K562 (cell line): ENCODE data around the gene TSPOAP1. TPM values are rescaled to one million over a fixed set of nuclear protein-coding genes. Genes with fewer than 3 reads are reported as not detected.

Source experiments
- BHLHE40 ChIP-seq: IDR thresholded peaks from 2 replicates; pipeline ENCODE4 v1.6.1; 2011; ENCODE audit warnings: low read length, improper control_type of control experiment
- CSDE1 ChIP-seq, 2 experiments: fragments of 450-650 bp; IDR thresholded peaks; 2 replicates each; pipeline ENCODE4 v1.6.1; 2016; ENCODE audit warnings: mild to moderate bottlenecking in 1 of 2
- GABPB1 ChIP-seq: sonication (generic); formaldehyde crosslinking; IDR thresholded peaks from 2 replicates; pipeline ENCODE4 v1.8.0; 2022; ENCODE audit warnings: mild to moderate bottlenecking, missing genetic modification reagents
- GATA2 ChIP-seq: sonication (generic); formaldehyde crosslinking; IDR thresholded peaks from 2 replicates; pipeline ENCODE4 v1.4.0; 2020; ENCODE audit warnings: mild to moderate bottlenecking, missing genetic modification reagents
- HDGF ChIP-seq: fragments of 450-650 bp; IDR thresholded peaks from 2 replicates; pipeline ENCODE4 v1.6.1; 2016
- MEIS2 ChIP-seq: fragments of 450-650 bp; IDR thresholded peaks from 2 replicates; pipeline ENCODE4 v1.6.1; 2014; ENCODE audit warnings: mild to moderate bottlenecking; ENCODE audit not compliant: partially characterized antibody
- PKNOX1 ChIP-seq: fragments of 450-650 bp; IDR thresholded peaks from 2 replicates; pipeline ENCODE4 v1.6.1; 2016
- POLR2B ChIP-seq: fragments of 450-650 bp; IDR thresholded peaks from 2 replicates; pipeline ENCODE4 v1.6.1; 2018; ENCODE audit warnings: low read depth; ENCODE audit not compliant: partially characterized antibody
- PRMT5 ChIP-seq: sonication (generic); formaldehyde crosslinking; IDR thresholded peaks from 2 replicates; pipeline ENCODE4 v1.5.0; 2020; ENCODE audit warnings: missing genetic modification reagents
- SP1 ChIP-seq: sonication (generic); formaldehyde crosslinking; IDR thresholded peaks from 2 replicates; pipeline ENCODE4 v1.8.1; 2022; ENCODE audit warnings: mild to moderate bottlenecking, missing genetic modification reagents
- TSC22D4 ChIP-seq: fragments of 450-650 bp; IDR thresholded peaks from 2 replicates; pipeline ENCODE4 v1.6.1; 2016; ENCODE audit warnings: missing genetic modification characterization, missing biosample characterization, control low read depth
- ZFP1 ChIP-seq: fragments of 450-650 bp; formaldehyde crosslinking; IDR thresholded peaks from 2 replicates; pipeline ENCODE4 v1.4.0; 2020; ENCODE audit warnings: mild to moderate bottlenecking, mixed read lengths
- ZNF280B ChIP-seq: fragments of 250-450 bp; sonication (Bioruptor Pico); IDR thresholded peaks from 2 replicates; pipeline ENCODE4 v1.5.1; 2021; ENCODE audit warnings: mild to moderate bottlenecking
- ZNF3 ChIP-seq: fragments of 250-450 bp; sonication (Bioruptor Pico); IDR thresholded peaks from 2 replicates; pipeline ENCODE4 v1.5.0; 2021; ENCODE audit warnings: mild to moderate bottlenecking, moderate library complexity
- polyA plus RNA-seq, 8 experiments: library from polyadenylated mRNA; depleted of rRNA in 4 of 8; stranded (reverse) in 5 of 8; unstranded in 3 of 8; fragments of >200 nt; fragmentation: Nextera tagmentation in 2 of 8; fragmentation: Illumina TruSeq in 1 of 8; extraction: Ambion mirVana in 2 of 8; extraction: Trizol in 1 of 8; gene quantifications; 2 replicates each; pipeline versions ENCODE4 v1.2.1 to v1.2.3, GENCODE V29; 2011 to 2014; ENCODE audit warnings: inconsistent platforms in 1 of 8, missing spikeins in 1 of 8
- total RNA-seq, 7 experiments: library from RNA; depleted of rRNA in 6 of 7; stranded (reverse); fragments of >200 nt in 6 of 7; fragmentation: Illumina TruSeq in 2 of 7; extraction: Trizol in 2 of 7; gene quantifications; 2 replicates each; pipeline versions ENCODE4 v1.2.1 to v1.2.3, GENCODE V29; 2011 to 2021; ENCODE audit warnings: low replicate concordance in 1 of 7
- TF ChIP-seq, protein P1 (sequence below): sonication (generic); formaldehyde crosslinking; IDR thresholded peaks from 2 replicates; pipeline ENCODE4 v1.8.0; 2023; ENCODE audit warnings: missing genetic modification reagents, mild to moderate bottlenecking, borderline replicate concordance
- TF ChIP-seq, protein P2 (sequence below): fragments of 450-650 bp; formaldehyde crosslinking; IDR thresholded peaks from 2 replicates; pipeline ENCODE4 v1.4.0; 2022; ENCODE audit warnings: mild to moderate bottlenecking, moderate library complexity
- TF ChIP-seq, protein P3 (sequence below): fragments of 450-650 bp; conservative IDR thresholded peaks from 2 replicates; pipeline ENCODE4 v1.6.1; 2016; ENCODE audit warnings: missing genetic modification characterization, low read depth, mild to moderate bottlenecking, missing compliant biosample characterization, moderate library complexity
- TF ChIP-seq, protein P4 (sequence below): fragments of 250-450 bp; sonication (Bioruptor Pico); IDR thresholded peaks from 2 replicates; pipeline ENCODE4 v1.4.0; 2020

Gene TSPOAP1
- total and polyA plus RNA-seq, 9 of the 15 experiments (the other 6 are each of a cell fraction or from before 2014, with no cell fraction given) = 0.87 to 3.9 (median 1.8) TPM; not detected in 2

DNA sequence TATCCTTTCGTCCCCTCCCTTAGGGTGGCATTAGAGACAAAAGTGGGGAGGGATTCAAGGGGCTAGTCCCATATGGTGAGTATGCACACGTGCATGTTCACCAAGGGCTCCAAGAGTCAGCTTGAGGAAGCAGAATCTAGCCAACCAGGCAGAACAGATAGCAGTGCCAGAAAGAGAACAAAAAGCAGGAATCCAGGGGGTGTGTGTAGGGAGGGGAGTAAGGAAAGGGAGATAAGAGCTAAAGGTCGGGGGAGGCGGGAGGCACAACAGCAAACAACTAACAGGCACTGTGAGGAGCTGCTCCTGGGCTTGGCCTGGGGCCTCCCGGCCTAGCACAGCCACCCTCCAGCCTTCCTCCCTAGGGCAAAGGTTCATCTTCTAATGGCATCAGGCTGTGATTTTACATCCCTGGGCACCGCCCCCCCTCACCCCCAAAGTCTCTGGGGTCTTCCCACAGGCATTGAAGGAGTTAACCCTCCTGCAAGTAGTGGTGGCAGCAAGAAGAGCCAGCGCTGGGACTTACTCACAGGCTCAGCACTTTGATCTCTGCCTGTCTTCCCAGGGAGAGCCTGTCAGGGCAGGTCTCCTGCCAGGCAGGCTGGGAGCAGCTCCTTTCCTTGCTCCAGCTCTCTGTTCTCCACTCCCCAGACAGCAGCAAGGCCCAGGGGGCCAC, 35.8 kb upstream of the TSPOAP1 start (continued):
- TF ChIP-seq, protein P1, sequence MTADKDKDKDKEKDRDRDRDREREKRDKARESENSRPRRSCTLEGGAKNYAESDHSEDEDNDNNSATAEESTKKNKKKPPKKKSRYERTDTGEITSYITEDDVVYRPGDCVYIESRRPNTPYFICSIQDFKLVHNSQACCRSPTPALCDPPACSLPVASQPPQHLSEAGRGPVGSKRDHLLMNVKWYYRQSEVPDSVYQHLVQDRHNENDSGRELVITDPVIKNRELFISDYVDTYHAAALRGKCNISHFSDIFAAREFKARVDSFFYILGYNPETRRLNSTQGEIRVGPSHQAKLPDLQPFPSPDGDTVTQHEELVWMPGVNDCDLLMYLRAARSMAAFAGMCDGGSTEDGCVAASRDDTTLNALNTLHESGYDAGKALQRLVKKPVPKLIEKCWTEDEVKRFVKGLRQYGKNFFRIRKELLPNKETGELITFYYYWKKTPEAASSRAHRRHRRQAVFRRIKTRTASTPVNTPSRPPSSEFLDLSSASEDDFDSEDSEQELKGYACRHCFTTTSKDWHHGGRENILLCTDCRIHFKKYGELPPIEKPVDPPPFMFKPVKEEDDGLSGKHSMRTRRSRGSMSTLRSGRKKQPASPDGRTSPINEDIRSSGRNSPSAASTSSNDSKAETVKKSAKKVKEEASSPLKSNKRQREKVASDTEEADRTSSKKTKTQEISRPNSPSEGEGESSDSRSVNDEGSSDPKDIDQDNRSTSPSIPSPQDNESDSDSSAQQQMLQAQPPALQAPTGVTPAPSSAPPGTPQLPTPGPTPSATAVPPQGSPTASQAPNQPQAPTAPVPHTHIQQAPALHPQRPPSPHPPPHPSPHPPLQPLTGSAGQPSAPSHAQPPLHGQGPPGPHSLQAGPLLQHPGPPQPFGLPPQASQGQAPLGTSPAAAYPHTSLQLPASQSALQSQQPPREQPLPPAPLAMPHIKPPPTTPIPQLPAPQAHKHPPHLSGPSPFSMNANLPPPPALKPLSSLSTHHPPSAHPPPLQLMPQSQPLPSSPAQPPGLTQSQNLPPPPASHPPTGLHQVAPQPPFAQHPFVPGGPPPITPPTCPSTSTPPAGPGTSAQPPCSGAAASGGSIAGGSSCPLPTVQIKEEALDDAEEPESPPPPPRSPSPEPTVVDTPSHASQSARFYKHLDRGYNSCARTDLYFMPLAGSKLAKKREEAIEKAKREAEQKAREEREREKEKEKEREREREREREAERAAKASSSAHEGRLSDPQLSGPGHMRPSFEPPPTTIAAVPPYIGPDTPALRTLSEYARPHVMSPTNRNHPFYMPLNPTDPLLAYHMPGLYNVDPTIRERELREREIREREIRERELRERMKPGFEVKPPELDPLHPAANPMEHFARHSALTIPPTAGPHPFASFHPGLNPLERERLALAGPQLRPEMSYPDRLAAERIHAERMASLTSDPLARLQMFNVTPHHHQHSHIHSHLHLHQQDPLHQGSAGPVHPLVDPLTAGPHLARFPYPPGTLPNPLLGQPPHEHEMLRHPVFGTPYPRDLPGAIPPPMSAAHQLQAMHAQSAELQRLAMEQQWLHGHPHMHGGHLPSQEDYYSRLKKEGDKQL (CRISPR knock-in tag) = no peak
- TF ChIP-seq, protein P2, sequence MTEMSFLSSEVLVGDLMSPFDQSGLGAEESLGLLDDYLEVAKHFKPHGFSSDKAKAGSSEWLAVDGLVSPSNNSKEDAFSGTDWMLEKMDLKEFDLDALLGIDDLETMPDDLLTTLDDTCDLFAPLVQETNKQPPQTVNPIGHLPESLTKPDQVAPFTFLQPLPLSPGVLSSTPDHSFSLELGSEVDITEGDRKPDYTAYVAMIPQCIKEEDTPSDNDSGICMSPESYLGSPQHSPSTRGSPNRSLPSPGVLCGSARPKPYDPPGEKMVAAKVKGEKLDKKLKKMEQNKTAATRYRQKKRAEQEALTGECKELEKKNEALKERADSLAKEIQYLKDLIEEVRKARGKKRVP (CRISPR knock-in tag) = no peak
- no peak for TF ChIP-seq GABPB1 (CRISPR knock-in tag)
- TF ChIP-seq POLR2B = peak; percentile 18
- TF ChIP-seq, protein P3, sequence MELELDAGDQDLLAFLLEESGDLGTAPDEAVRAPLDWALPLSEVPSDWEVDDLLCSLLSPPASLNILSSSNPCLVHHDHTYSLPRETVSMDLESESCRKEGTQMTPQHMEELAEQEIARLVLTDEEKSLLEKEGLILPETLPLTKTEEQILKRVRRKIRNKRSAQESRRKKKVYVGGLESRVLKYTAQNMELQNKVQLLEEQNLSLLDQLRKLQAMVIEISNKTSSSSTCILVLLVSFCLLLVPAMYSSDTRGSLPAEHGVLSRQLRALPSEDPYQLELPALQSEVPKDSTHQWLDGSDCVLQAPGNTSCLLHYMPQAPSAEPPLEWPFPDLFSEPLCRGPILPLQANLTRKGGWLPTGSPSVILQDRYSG (tag) = no peak
- TF ChIP-seq TSC22D4 (tag) = no peak
- TF ChIP-seq, protein P4, sequence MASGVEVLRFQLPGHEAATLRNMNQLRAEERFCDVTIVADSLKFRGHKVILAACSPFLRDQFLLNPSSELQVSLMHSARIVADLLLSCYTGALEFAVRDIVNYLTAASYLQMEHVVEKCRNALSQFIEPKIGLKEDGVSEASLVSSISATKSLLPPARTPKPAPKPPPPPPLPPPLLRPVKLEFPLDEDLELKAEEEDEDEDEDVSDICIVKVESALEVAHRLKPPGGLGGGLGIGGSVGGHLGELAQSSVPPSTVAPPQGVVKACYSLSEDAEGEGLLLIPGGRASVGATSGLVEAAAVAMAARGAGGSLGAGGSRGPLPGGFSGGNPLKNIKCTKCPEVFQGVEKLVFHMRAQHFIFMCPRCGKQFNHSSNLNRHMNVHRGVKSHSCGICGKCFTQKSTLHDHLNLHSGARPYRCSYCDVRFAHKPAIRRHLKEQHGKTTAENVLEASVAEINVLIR = no peak
- TF ChIP-seq PKNOX1 = no peak
- TF ChIP-seq HDGF = no peak
- TF ChIP-seq SP1 = no peak
- TF ChIP-seq MEIS2 = no peak
- no peak for TF ChIP-seq ZNF3 (CRISPR knock-in tag)
- TF ChIP-seq PRMT5 (CRISPR knock-in tag) = no peak
- TF ChIP-seq GATA2 (CRISPR knock-in tag) = peak; percentile 87
- peak; percentile 87 for TF ChIP-seq BHLHE40
- TF ChIP-seq CSDE1 (IDR thresholded peaks at IDR 0.05) = no peak
- TF ChIP-seq ZNF280B (CRISPR knock-in tag) = no peak
- no peak for TF ChIP-seq ZFP1 (CRISPR knock-in tag)
